ENCODE measurements around the gene PSMD3.

- no peak for TF ChIP-seq CTCF (conservative IDR thresholded peaks at IDR 0.05 in 1 of 2, IDR thresholded peaks at IDR 0.05 in 1 of 2; ENCODE audit: low read depth in 1 of 2, low read length in 2 of 2)
- TF ChIP-seq EZH2 (IDR thresholded peaks at IDR 0.05; ENCODE audit: low read length, missing control alignments): no peak
Measured at GRCh38 chr17:40024901-40025300, 44.3 kb downstream of the PSMD3 start.
